Kidney (tissue), 14 donors: Measurements from ENCODE around the gene MCRIP1. TPM values are rescaled to one million over a fixed set of nuclear protein-coding genes. Genes with fewer than 3 reads are reported as not detected.

Experiments
- DNase-seq, 5 donors: peaks; one replicate each; pipeline ENCODE4 v3.0.0-alpha.2; 2013 to 2020
- FAIRE-seq: peaks from 2 replicates; lab custom pipeline; 2012; peaks lifted over from hg19 to GRCh38; lab: Jason Lieb, UNC
- H3K27ac ChIP-seq, 2 donors: one replicate each; pipeline ENCODE4 v1.7.0; 2013; ENCODE audit warnings: low read depth in 2 of 2, low read length in 2 of 2, inconsistent platforms in 1 of 2
- H3K27me3 ChIP-seq: one replicate; pipeline ENCODE4 v1.7.1; 2013; ENCODE audit warnings: low read length, inconsistent platforms; ENCODE audit not compliant: control insufficient read depth, insufficient read depth
- H3K36me3 ChIP-seq, 3 donors: one replicate each; pipeline versions ENCODE4 v1.7.0 to v1.7.1; 2013; ENCODE audit warnings: low read length in 3 of 3, control low read depth in 1 of 3, inconsistent platforms in 1 of 3; ENCODE audit not compliant: insufficient read depth in 3 of 3, control insufficient read depth in 2 of 3
- H3K4me1 ChIP-seq, 3 donors: one replicate each; pipeline versions ENCODE4 v1.7.0 to v1.7.1; 2013; ENCODE audit warnings: low read length in 3 of 3, inconsistent platforms in 1 of 3, low read depth in 1 of 3; ENCODE audit not compliant: control insufficient read depth in 2 of 3, insufficient read depth in 2 of 3
- H3K4me3 ChIP-seq, 3 donors: one replicate each; pipeline versions ENCODE4 v1.7.0 to v1.8.1; 2013; ENCODE audit warnings: low read length in 3 of 3, control low read depth in 1 of 3, inconsistent platforms in 1 of 3
- H3K9ac ChIP-seq, 3 donors: one replicate each; pipeline versions ENCODE4 v1.7.0 to v1.7.1; 2013; ENCODE audit warnings: low read length in 3 of 3, control low read depth in 1 of 3, inconsistent platforms in 1 of 3
- H3K9me3 ChIP-seq, 3 donors: one replicate each; pipeline versions ENCODE4 v1.7.0 to v1.7.1; 2013; ENCODE audit warnings: low read length in 3 of 3, control low read depth in 1 of 3, inconsistent platforms in 1 of 3; ENCODE audit not compliant: control insufficient read depth in 2 of 3, insufficient read depth in 1 of 3
- CTCF ChIP-seq: IDR thresholded peaks from 3 replicates; pipeline ENCODE4 v1.5.1; 2012; ENCODE audit warnings: mild to moderate bottlenecking, moderate library complexity, borderline replicate concordance; ENCODE audit not compliant: insufficient read depth; ENCODE audit errors: extremely low read depth
- intact Hi-C: fragments of 100-400 bp; cut with DNase I; formaldehyde crosslinking; loops from one replicate; pipeline ENCODE4 v1.11.1; 2022
- polyA plus RNA-seq: library from polyadenylated mRNA; stranded (reverse); fragments of 350-450 nt; fragmentation: Illumina TruSeq; extraction: RNeasy Lipid Tissue Mini Kit (QIAGEN cat#74804); gene quantifications from one replicate; pipeline ENCODE4 v1.2.3, GENCODE V29; 2014; ENCODE audit warnings: low read depth, low replicate concordance; ENCODE audit not compliant: insufficient read depth
- total RNA-seq: library from RNA; stranded (reverse); fragmentation: NEBNext Ultra II Directional; extraction: Animal tissue kit (Norgen Biotek cat#: 25700); gene quantifications from one replicate; pipeline ENCODE4 v1.2.1, GENCODE V29; 2021
- donor health status: control.
- donor health status: control.
- donor health status: control.
- donor health status: control.
- donor health status: control.
- donor health status: DM: yes; HTN: yes; CAD: no.
- donor health status: Normal renal cell carcinoma (clear cell type).

The MCRIP1 gene
- total and polyA plus RNA-seq, 2 donors from 2014 or later = 88.3 to 151 TPM

- Histone ChIP-seq H3K27me3 (no peaks in the 10 kb centered on the region), H3K4me3 (no peak overlapping the region), H3K4me1 (peaks cover 0 to 5% (median 0%) of the 10 kb centered on the region in 3 donors), H3K9ac (no peak overlapping the region), H3K27ac (no peak overlapping the region), H3K36me3 (no peaks in the 10 kb centered on the region), H3K9me3 (no peaks in the 10 kb centered on the region)
- intact Hi-C loops = no loop called here
- no peak for DNase-seq
- FAIRE-seq = no peak
- no peak for TF ChIP-seq CTCF
Measured at GRCh38 chr17:81837641-81838040, 4.5 kb upstream of the MCRIP1 start.

GRCh38 chr17:81834831-81835267 is 1.8 kb upstream of the MCRIP1 start, which contains the start of gene PPP1R27:
PPP1R27 (minus strand) TSS chr17:81835050; CDS start chr17:81834953, 97 bp downstream.
- DNase-seq = peak in 1 of 5 donors; percentile 73
- Histone ChIP-seq H3K9me3 (no peaks in the 10 kb centered on the region), H3K9ac (peak within 1 kb of the TSS in 1 of 3 donors; percentile 85), H3K4me1 (peaks cover 0 to 16% (median 4%) of the 10 kb centered on the region in 3 donors), H3K27me3 (no peaks in the 10 kb centered on the region), H3K36me3 (no peaks in the 10 kb centered on the region), H3K4me3 (peak within 1 kb of the TSS in 2 of 3 donors; percentile 53 to 65), H3K27ac (peak within 1 kb of the TSS in 1 of 2 donors; percentile 95)
- TF ChIP-seq CTCF = no peak
- intact Hi-C loops = no loop called here
- no peak for FAIRE-seq

- intact Hi-C loops = no loop called here
- H3K27me3 ChIP-seq = no peaks in the 10 kb centered on the region
- H3K36me3 ChIP-seq = no peaks in the 10 kb centered on the region
- peak overlapping the region; percentile 53 to 76 (median 65) for H3K4me3 ChIP-seq
- DNase-seq (peak in 1 of 5 donors; percentile 76), FAIRE-seq (no peak)
- no peak for TF ChIP-seq CTCF
- peak overlapping the region; percentile 84 to 95 for H3K27ac ChIP-seq
- peak overlapping the region in 2 of 3 donors; percentile 39 to 85 for H3K9ac ChIP-seq
- H3K9me3 ChIP-seq = no peaks in the 10 kb centered on the region
- H3K4me1 ChIP-seq = peaks cover 0 to 16% (median 4%) of the 10 kb centered on the region in 3 donors
Measured at GRCh38 chr17:81833921-81834830, 1.1 kb upstream of the MCRIP1 start.
